Measurements from ENCODE around the gene IDS. TPM values are rescaled to one million over a fixed set of nuclear protein-coding genes. Genes with fewer than 3 reads are reported as not detected.
"Not testable (repeated sequence)": the region's sequence is repeated elsewhere in the genome, so short reads cannot be mapped to it uniquely, and the experiment has no call there.

The IDS gene, protein sequence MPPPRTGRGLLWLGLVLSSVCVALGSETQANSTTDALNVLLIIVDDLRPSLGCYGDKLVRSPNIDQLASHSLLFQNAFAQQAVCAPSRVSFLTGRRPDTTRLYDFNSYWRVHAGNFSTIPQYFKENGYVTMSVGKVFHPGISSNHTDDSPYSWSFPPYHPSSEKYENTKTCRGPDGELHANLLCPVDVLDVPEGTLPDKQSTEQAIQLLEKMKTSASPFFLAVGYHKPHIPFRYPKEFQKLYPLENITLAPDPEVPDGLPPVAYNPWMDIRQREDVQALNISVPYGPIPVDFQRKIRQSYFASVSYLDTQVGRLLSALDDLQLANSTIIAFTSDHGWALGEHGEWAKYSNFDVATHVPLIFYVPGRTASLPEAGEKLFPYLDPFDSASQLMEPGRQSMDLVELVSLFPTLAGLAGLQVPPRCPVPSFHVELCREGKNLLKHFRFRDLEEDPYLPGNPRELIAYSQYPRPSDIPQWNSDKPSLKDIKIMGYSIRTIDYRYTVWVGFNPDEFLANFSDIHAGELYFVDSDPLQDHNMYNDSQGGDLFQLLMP
- total RNA-seq: 10 to 100 TPM; 38.7 to 84.3 (median 54.7) TPM
- long read RNA-seq, donor 1, full-length matches to known transcripts: 22 of 62 reads
- long read RNA-seq, donor 1, partial matches to known transcripts: 1 of 62 reads
- long read RNA-seq, donor 1, other reads (novel, unspliced or antisense): 39 of 62 reads
- long read RNA-seq, donor 2, full-length matches to known transcripts: 12 of 13 reads
- long read RNA-seq, donor 2, partial matches to known transcripts: 0 of 13 reads
- long read RNA-seq, donor 2, other reads (novel, unspliced or antisense): 1 of 13 reads

DNA sequence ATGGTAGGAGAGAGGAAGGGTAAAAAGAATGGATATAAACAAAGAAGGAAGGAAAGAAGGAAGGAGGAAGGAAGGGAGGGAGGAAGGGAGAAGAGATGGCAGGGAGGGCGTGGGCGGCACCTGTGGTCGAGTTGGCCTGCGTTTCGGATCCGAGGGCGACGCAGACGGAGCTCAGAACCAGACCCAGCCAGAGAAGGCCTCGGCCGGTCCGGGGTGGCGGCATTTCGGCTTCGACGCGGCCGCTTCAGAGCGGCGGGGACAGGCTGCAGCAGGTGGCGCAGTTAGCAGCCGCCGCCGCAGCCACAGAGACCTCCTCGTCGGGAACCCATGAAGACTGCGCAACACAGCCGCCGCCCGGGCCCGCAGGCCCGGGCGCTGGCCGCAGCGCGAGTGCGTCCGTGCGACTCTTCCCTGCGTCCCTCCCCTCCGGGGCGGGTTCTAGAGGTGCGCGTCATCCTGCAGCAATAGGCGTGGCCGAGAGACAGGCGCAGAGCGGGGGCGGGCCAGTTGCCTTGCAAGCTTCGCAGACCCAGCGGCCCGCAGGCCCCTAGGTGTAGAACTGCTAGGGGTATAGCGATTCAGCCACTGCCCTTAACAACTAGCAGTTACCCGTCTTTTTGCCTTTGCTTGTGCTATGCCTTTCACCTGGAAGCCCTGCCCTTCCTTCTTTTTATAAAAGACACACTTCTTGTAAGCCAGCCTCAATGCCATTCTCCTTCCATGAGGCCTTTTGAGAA is at the start of gene IDS:
TSS of gene IDS (minus strand) at position 392 of the 737 bp plus-strand sequence. CDS start at position 223, 169 bp downstream.
- TF ChIP-seq, protein P1, sequence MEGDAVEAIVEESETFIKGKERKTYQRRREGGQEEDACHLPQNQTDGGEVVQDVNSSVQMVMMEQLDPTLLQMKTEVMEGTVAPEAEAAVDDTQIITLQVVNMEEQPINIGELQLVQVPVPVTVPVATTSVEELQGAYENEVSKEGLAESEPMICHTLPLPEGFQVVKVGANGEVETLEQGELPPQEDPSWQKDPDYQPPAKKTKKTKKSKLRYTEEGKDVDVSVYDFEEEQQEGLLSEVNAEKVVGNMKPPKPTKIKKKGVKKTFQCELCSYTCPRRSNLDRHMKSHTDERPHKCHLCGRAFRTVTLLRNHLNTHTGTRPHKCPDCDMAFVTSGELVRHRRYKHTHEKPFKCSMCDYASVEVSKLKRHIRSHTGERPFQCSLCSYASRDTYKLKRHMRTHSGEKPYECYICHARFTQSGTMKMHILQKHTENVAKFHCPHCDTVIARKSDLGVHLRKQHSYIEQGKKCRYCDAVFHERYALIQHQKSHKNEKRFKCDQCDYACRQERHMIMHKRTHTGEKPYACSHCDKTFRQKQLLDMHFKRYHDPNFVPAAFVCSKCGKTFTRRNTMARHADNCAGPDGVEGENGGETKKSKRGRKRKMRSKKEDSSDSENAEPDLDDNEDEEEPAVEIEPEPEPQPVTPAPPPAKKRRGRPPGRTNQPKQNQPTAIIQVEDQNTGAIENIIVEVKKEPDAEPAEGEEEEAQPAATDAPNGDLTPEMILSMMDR (IDR thresholded peaks at IDR 0.05): no peak
- Histone ChIP-seq H3K9me3 (no peaks in the 10 kb centered on the region), H3K4me3 (peak within 1 kb of the TSS; percentile 26), H3K4me1 (ENCODE audit: low read depth) (no peaks in the 10 kb centered on the region), H3K36me3 (ENCODE audit: low read depth) (no peaks in the 10 kb centered on the region)
- DNase-seq (peak; percentile 92 to 95 (median 92)), ATAC-seq (peak; percentile 96)
- intact Hi-C loops (cut with DNase I, micrococcal nuclease): no loop called here

DNA sequence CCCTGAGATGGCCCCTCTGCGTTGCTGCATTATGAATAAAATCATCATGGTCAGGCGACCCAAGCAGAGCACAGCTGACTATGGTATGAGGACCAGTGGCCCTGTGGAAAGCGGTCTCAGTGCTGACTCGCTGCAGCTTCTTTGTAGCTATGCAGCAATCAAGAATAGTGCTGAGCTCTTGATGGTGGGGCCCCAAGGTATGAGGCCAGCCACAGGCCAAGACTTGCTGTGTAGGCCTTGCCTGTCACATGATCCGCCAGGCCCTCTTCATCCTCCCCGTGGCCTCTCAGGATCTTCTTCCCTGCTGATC is 46.8 kb upstream of the IDS start:
- H3K36me3 ChIP-seq (ENCODE audit: low read depth); H3K4me3 ChIP-seq; DNase-seq; ATAC-seq; H3K4me1 ChIP-seq (ENCODE audit: low read depth); H3K9me3 ChIP-seq; intact Hi-C loops (cut with DNase I, micrococcal nuclease): not testable (repeated sequence)

DNA sequence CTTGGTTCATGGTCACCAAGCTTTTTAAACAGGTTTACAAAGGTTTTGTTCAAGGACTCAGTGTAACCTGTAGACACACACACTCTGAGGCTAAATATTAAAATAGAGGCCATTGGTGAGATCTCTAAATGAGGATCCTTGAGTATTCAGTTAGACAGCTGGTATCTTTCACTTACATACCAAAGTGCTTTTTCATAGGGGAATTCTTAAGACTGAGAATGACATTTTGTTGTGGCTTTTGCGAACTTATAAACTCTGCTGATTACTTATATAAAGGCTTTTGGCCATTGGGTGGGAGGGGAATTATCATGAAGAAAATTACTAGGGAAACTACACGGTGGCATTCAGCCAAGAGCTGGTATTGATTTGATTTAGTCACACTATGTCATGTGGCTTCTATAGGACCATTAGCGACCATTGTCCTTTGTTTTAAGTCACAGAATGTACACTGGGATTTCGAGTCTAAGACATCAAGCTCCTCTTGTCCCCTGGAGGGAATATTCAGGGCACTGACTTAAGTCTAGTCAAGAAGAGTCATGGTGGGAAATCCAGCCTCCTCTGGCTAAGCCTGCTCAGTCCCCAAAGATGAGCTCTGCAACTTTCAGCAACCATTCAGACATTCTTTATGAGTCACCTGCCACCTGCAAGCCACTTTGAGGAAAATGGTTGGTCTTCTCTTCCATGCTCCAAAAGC is 46.3 kb upstream of the IDS start:
- H3K4me3 ChIP-seq; intact Hi-C loops (cut with DNase I, micrococcal nuclease); ATAC-seq; H3K4me1 ChIP-seq (ENCODE audit: low read depth); DNase-seq; H3K36me3 ChIP-seq (ENCODE audit: low read depth); H3K9me3 ChIP-seq: not testable (repeated sequence)

DNA sequence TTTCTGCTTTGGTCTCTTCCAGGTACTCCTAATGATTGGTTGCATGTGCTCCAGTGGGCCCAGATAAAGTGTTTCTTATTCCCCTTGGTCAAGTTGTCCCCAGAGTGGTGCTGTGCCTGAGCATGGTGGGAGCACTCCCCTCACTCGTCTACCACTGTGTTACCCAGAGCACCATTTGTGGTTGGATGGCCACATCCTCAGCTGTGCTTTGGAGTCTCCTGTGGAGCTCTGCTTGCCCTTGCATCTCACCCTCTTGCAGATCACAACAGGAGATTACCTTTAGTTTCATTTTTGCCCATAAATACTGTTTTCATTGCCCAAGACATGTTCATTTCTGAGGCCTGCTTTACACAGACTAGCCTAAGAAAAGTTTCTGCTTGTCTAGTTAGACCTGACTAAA is 45.3 kb upstream of the IDS start:
- DNase-seq; H3K9me3 ChIP-seq; H3K4me1 ChIP-seq (ENCODE audit: low read depth); ATAC-seq; intact Hi-C loops (cut with DNase I, micrococcal nuclease); H3K36me3 ChIP-seq (ENCODE audit: low read depth); H3K4me3 ChIP-seq: not testable (repeated sequence)

DNA sequence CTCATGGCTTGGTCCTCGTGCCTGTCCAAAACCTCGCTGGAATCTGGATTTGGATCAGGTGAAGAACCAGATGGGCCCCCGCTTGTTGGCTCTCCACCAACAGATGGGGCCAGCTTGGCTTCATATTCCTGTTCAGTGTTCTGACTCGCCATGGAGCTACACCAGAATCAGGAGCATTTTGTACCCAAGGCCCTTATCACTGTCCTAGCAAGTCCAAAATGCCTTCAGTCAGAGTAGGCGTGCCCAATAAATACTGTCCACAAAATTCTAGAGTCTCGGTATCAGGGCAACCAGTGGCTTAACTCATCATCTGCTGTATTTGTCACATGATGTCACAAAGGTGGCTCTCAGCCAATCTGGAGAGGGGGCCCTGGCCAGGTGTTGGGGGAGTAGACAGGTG is 44.6 kb upstream of the IDS start, which contains the start of gene HSFX3:
TSS of gene HSFX3 (minus strand) at position 224 of the 400 bp plus-strand sequence. CDS start at position 152, 72 bp downstream.
- not testable (repeated sequence) for ATAC-seq, DNase-seq

DNA sequence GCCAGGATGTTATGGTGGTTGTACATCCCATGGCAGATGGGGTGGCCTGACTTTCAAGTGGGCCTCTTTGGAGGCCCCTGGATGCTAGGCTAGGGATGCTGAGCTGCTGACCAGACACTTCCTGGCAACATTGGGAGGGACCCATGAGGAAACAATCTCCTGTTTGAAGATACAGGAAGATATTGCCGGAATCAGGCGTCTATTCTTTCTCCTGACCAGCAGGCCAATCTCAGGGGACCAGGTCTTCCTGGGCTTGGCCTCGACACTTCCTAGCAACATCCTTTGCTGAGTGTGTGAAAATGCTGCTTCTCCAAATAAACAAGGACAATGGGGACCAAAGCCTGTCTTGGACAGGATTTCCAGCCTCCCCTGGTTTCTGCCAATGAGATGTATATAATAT is 42.7 kb upstream of the IDS start:
- H3K36me3 ChIP-seq (ENCODE audit: low read depth); ATAC-seq; H3K9me3 ChIP-seq; DNase-seq; H3K4me1 ChIP-seq (ENCODE audit: low read depth); H3K4me3 ChIP-seq; intact Hi-C loops (cut with DNase I, micrococcal nuclease): not testable (repeated sequence)

More for the DNA sequence above, 44.6 kb upstream of the IDS start, which contains the start of gene HSFX3:
- H3K4me1 ChIP-seq (ENCODE audit: low read depth); intact Hi-C loops (cut with DNase I, micrococcal nuclease); H3K9me3 ChIP-seq; H3K36me3 ChIP-seq (ENCODE audit: low read depth); H3K4me3 ChIP-seq: not testable (repeated sequence)

DNA sequence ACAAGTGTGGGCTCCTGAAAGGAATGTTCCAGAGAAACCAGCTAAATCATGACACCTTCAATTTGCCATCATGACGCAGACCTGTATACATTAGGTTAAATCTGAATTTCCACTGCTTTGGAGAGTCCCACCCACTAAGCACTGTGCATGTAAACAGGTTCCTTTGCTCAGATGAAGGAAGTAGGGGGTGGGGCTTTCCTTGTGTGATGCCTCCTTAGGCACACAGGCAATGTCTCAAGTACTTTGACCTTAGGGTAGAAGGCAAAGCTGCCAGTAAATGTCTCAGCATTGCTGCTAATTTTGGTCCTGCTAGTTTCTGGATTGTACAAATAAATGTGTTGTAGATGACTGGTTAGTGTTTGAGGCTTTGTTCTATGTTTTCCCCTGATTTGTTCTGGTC is 41.9 kb upstream of the IDS start:
- DNase-seq; H3K36me3 ChIP-seq (ENCODE audit: low read depth); H3K4me3 ChIP-seq; intact Hi-C loops (cut with DNase I, micrococcal nuclease); H3K4me1 ChIP-seq (ENCODE audit: low read depth); H3K9me3 ChIP-seq: not testable (repeated sequence)
- peak; percentile 83 for ATAC-seq

DNA sequence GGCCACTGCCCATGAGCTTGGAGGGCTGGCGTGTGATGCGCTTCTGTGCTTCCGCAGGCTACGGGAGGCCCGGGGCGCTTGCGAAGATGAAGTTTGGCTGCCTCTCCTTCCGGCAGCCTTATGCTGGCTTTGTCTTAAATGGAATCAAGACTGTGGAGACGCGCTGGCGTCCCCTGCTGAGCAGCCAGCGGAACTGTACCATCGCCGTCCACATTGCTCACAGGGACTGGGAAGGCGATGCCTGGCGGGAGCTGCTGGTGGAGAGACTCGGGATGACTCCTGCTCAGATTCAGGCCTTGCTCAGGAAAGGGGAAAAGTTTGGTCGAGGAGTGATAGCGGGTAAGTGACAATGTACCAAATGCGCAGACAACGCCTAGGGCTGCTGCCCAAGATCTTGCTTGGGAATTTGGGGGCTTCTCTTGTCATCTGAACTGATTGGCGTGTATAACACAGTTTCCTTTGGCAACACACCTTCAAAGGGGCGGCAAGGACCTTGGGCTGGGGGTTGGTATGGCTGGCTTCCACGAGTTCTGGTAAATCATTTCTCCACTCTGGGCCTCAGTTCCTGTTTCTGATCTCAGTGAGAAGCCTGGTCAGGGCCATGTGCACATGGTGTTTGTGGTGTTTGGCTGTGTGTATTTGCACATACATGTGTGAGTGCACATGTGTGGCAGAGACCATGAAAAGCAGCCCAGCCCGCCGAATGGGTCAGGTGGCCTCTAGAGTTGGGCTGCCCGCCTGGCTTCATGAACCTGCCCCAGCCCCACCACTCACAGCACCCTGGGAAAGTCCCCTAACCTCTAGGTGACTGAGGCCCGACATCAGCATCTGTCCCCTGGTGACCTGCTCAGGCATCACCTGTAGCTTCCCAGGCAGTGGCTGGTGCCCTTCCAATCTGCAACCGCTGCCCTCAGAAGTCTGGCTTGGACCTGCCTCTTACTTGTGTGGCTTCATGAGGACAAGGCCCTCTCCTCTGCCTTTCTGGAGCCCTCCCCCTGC is 40.7 kb upstream of the IDS start:
- intact Hi-C loops (cut with DNase I, micrococcal nuclease); H3K9me3 ChIP-seq; DNase-seq; ATAC-seq; H3K4me3 ChIP-seq; H3K36me3 ChIP-seq (ENCODE audit: low read depth); H3K4me1 ChIP-seq (ENCODE audit: low read depth): not testable (repeated sequence)
